Mammary epithelial cell (primary cell): ENCODE results near the gene CORO2B.

ENCODE experiments used
- EZH2 ChIP-seq: IDR thresholded peaks from 2 replicates; pipeline ENCODE4 v1.6.1; 2012; ENCODE audit warnings: low read length, inconsistent platforms, borderline replicate concordance
- TF ChIP-seq, protein P1 (sequence below), 2 donors: IDR thresholded peaks in 1 of 2; conservative IDR thresholded peaks in 1 of 2; 2 replicates each; pipeline ENCODE4 v1.5.1; 2011 to 2012; ENCODE audit warnings: inconsistent platforms in 2 of 2, low read length in 2 of 2, mild to moderate bottlenecking in 2 of 2, control low read depth in 1 of 2, low read depth in 1 of 2; ENCODE audit not compliant: insufficient read depth in 1 of 2; ENCODE audit errors: extremely low read depth in 1 of 2

DNA sequence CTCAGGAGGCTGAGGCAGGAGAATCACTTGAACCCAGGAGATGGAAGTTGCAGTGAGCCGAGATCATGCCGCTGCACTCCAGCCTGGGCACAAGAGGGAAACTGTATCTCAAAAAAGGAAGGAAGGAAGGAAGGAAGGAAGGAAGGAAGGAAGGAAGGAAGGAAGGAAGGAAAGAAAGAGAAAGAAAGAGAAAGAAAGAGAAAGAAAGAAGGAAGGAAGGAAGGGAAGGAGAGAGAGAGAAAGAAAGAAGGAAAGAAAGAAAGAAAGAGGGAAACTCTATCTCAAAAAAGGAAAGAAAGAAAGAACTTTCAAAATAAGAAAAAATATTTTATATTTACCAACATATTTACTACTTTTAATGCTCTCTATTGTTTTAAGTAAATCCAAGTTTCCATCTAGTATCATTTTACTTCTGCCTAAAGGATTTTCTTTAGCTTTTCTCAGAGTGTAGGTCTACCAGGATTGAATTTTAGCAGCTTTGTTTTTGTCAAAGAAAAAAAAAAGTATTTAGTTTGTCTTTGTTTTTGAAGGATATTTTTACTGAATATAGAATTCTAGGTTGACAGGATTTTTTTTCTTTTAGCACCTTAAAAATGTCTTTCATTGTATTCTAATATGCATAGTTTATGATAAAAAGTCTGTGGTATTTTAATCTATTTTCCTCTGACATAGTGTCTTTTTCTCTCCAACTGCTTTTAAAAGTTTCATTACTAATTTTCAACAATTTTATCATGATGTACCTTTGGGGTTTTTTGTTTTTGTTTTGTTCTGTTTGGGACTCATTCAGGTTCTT, 47.2 kb upstream of the CORO2B start:
- TF ChIP-seq EZH2, result no peak
- TF ChIP-seq, protein P1, sequence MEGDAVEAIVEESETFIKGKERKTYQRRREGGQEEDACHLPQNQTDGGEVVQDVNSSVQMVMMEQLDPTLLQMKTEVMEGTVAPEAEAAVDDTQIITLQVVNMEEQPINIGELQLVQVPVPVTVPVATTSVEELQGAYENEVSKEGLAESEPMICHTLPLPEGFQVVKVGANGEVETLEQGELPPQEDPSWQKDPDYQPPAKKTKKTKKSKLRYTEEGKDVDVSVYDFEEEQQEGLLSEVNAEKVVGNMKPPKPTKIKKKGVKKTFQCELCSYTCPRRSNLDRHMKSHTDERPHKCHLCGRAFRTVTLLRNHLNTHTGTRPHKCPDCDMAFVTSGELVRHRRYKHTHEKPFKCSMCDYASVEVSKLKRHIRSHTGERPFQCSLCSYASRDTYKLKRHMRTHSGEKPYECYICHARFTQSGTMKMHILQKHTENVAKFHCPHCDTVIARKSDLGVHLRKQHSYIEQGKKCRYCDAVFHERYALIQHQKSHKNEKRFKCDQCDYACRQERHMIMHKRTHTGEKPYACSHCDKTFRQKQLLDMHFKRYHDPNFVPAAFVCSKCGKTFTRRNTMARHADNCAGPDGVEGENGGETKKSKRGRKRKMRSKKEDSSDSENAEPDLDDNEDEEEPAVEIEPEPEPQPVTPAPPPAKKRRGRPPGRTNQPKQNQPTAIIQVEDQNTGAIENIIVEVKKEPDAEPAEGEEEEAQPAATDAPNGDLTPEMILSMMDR (conservative IDR thresholded peaks at IDR 0.05 in 1 of 2, IDR thresholded peaks at IDR 0.05 in 1 of 2; ENCODE audit: extremely low read depth in 1 of 2, insufficient read depth in 1 of 2, low read depth in 1 of 2, low read length in 2 of 2), result no peak
